GM19395 (cell line): ENCODE measurements around the gene NRCAM.

ENCODE experiments used
- ATAC-seq: cut with Tn5 transposase; IDR thresholded peaks from one replicate; pipeline ENCODE4 v1.9.1; 2021; ENCODE audit warnings: mild to moderate bottlenecking, moderate library complexity; ENCODE audit not compliant: unreplicated experiment

The NRCAM gene

DNA sequence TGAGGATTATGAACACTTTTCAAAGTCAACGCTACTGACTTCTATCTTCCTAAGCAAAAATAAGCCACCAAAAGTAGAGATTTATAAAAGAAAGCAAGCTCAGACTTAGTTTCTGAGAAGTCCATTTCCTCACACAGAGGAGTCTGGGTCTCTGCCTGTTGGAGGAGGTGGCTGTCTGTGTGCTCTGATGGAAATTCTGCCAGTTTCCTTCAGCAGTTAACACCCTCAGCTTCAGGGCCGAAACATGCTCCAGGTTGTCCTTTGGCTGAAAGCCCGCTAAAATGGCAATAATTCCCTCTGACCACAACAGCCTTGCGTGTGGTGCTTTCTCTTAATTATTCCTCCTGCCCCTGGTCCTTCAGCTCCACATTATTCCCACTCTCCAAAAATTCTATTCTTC lies 198.3 kb downstream of the NRCAM start:
- ATAC-seq: no peak

DNA sequence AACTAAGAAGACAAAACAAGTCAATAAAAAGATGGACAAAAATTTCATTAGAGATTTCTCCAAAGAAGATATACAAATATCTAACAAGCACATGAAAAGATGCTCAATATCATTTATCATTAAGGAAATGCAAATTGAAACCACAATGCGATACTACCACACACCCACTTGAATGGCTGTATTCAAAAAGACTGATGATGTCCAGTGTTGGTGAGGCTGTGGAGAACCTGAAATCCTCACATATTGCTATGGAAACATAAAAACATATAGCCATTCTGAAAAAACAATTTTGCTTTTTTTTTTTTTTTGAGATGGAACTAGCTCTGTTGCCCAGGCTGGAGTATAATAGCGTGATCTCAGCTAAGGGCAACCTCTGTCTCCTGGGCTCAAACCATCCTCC lies 202.0 kb downstream of the NRCAM start:
- ATAC-seq: no peak

DNA sequence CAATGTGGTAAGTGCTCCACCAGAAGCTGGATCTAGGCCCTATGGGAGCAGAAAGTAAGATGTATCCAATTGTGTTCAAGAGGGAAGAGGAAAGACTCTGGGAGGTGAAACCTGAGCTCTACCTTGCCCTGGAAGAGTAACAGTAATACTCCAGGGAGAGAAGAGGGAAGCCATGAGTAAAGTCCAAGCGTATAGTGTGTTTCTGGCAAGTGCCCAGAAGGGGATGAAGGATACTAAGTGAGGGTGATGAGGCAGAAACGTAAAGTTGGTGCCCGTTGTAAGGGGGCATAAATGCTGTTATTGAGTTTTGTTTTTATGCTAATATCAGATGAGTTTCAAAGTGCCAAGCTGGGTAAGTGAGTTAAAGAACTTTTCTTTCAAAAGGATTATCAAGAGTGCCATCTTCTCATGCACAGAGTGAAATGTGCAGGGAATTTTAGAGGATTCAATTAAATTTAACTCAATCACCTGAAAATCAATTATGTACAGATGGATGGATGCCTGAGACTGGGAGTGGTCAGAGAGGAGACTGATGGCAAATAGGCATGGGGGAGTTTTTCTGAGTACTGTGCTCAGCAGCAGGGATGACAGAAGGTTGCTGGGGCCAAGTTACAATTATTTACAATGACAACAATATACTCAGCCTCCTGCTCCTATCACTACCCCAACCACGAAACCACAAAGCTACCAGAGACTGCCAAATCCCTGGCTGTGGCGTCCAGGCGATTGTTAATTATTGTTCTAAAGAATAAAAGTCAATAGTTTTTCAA lies 202.8 kb downstream of the NRCAM start:
- no peak for ATAC-seq

DNA sequence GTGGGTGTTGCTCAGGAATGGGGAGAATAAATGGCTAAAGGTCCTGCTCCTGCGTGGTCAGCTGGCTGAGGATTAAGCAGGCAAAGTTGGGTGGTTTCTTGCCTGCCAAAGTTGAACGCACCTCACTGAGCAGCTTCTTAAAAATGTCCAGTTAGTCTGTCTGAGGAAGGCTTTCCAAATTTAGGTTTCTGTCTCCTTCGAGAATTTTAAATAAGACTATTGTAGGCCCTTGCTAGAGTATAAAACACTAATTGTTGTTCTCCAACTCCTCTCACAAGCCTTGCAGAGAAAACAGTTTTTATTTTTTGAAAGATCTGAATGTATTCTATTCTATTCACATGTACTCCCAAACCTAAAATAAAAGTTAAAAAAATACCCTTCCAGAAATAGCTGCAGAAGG lies 204.1 kb downstream of the NRCAM start:
- ATAC-seq: no peak

DNA sequence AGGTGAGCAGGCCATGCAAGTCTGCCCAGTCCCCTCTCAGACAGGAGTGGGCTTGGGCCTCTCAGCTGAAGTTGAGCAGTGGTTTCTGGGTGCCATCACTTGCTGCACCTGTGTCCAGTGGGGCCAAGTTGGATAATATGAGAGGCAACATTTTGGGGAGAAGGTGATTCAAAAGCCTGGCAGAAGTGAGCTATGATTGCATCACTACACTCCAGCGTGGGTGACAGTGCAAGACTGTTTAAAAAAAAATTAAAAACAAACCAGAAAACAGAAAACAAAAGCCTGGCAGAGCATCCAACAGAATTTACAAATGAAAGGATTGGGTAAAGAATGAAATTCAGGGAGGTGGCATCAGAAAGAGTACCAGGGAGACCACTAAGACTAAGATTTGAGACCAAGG lies 204.5 kb downstream of the NRCAM start:
- ATAC-seq: no peak

DNA sequence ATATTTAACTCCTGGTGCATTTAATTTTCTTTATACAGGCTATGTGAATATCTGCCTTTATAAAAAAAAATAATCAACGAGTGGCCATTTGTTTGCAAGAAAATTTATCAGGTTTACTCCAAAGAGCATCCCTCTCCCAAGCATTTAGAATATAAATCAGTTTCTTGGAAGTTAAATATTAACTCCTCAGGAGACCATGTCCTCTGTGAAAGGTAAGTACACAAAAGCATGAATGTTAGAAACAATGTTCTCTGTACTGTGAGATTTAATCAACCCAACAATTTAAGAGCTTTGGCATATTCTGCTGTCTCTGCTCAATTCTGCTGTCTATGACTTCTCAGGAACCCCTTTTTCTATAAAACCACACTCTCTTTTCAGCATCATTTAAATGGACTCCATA lies 206.8 kb downstream of the NRCAM start:
- no peak for ATAC-seq

DNA sequence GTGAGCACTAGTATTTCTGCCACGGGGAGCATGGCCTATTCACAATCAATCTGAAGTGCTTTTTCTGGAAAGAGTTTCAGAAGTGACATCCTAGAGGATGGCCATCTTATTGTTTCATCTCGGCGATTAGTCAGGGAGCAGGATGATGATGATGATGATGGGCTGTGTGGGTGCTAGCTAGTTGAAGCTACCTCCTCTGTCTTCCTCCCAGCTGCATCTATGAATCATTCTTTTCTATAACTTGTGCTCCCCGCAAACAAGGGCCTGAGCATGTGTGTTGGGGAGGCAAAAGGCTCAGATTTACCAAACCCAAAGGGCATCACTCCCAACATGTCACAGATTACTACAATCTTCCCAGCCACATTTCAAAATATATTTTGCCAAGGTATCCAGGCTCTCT lies 207.4 kb downstream of the NRCAM start:
- no peak for ATAC-seq

DNA sequence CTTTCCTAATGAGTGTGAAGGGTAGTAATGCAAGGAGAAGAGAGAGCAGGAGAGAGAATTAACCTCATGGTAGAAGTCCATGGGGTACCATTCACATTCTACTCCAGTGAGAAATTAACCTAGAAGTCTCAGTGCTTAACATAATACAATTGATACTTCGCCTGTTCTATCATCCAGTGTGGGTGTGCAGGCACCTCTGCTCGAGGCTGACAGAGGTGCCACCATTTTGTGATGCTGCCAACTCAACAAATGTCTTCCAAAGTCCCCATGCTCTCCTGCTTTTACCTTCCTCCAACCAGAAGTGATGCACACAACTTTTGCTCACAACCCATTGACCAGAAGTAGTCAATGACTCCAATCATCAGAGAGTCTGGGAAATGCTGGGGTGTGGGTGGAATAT lies 207.8 kb downstream of the NRCAM start:
- no peak for ATAC-seq

DNA sequence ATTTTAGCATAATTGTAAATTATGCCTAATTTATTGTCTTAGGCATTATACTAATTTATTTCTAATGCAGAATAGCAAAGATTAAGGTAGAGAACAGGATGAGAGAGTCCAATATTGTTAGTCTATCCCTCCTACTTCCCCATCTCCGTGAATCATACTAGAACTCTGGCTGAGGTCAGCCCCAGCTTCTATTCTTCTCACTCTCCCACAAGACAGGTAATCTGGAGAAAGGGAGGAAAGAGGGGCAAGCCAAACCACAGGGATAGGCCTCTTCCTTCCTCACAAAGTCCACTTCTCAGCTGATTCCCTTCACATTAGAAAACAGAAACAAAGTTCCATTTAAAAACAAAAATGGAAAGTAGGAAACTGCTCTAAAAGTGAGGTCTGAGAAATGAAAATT lies 208.6 kb downstream of the NRCAM start:
- no peak for ATAC-seq

DNA sequence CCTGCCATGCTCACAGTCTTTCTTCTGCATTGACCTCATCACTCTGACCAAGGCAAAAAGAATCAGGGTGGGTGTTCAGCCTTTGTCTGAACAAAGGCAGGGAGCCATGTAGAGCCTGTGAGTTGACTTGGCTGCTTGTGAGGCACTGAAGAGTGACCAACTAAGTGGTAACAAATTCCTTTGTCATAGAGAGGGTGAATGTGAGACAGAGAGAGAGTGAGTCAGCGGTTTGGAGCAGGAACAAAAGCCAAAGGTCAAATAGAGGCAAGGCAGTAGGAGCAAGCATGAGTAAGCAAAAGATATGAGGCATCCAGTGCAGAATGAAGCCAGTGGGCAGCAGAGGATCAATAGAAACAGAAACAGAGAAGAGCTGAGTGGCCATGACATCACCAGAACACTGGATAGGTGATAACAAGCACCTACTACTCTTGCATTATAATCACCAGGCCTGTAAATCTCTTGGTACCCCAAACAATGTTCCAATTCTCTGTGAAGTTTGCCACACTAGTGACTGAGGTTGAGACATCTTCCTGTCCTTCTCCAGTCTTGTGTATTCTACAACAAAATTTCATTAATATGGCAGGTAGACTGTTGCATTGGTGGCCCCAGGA lies 209.9 kb downstream of the NRCAM start:
- ATAC-seq: peak; percentile 75

DNA sequence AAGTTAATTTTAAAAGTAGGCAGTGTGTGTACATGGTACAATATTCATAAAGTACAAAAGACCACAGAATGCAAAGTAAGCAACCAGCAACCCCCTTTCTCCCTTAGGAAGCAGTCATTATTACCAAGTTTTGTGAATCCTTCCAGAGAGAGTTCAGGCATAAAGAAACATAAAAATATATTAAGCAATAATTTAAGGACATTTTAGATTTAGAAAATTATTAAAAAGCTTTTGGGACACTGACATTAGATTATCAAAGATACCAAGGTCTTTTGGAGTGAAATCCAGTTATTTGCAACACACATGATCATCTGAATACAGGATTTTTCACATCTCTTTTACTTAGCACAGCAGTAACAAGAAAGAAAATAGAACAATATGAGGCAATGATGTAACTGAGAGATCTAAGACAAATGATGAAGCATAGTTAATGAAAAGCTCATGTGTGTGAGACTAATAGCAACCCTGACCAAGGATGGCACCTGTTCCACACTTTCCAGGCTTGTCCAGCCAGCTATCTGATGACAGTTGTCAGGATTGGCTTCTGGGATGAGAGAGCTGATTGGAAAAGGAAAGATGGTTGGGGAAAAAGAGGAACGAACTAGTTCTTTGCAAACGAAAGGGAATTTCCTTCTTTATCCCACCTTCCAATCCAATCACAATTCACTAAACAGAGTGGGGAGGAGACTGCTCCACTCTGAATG lies 210.6 kb downstream of the NRCAM start:
- ATAC-seq: no peak

DNA sequence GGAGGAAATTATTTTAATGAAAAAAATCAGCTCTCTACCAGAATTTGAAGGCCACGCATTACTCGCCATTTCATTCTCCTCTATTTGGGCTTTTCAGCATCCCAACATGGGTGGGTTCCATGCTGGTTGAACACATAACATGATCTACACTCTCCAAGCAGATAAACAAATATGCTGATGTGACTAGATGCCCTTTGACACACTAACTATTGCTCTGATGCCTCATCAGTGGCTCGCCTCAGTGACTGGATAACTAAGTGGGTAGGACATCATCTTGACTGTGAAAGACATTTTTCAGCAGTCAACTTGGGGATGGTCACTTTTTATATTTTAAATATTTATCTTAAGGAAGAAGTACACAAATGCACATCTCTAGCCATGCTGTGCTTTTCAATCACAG lies 212.1 kb downstream of the NRCAM start:
- ATAC-seq: no peak

DNA sequence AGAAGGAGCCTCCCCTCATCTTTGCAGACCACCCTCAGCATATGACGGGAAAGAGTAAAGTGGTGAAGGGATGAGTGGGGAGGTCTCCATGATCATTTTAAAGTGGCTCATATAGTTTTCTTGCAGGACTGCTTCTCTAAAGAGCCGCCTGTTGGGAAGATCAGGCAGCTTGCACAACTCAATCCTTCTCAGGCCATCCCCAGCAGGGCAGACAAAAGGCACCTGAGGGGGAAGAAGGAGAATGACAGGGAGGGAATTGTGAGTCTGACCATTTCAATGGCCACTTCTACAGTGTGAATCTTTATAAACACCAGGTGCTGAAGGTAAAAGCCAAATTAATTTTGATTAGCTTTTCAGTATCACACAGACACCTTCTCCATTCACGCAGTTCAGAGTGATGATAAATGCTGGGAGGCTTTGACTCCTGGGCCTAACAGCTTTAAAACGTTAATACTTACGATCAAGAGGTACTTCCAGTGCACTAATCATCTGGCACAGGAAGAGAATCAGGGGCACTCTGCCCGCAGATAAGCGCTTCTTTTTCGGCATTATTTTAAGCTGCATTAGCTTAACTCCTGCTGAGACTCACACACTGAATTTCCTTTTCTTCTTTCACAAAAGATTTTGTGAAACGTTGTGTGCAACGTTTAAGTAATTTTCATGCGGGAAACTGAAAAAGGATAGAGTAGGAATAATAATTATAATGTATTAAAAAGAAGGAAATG lies 216.6 kb downstream of the NRCAM start:
- no peak for ATAC-seq

DNA sequence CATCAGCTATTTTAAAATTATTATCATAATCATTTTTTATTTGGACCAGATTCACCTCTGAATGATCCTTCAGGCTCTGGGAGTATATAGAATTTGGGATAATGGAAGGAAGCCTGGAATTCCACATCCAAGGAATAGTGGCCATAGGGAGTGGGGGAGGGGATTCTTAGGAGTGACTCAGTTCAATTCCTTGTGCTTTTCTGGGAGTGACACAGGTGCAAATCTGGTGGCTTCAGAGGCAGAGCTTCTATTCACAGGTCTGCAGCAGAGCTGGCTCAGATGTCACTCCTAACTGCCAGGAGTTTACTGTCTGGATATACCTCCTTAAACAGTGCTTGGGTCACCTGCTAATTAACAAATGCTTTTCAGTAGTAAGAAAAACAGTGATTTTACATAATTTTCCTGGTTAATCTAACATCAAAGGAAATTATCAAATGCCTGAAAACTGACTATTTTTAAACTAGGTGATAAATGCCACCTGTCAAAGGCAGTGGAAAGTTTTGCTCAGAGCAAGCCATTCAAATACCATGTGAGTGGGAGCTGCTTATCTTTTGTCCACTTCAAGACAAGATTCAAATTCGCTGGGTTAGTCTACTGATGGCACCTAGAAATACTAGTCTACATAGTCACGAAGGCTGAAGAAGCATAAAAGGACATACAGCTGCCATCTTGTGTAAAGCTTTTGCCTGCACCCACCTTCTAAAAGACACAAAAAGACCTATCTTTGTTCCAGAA lies 219.4 kb downstream of the NRCAM start:
- no peak for ATAC-seq

DNA sequence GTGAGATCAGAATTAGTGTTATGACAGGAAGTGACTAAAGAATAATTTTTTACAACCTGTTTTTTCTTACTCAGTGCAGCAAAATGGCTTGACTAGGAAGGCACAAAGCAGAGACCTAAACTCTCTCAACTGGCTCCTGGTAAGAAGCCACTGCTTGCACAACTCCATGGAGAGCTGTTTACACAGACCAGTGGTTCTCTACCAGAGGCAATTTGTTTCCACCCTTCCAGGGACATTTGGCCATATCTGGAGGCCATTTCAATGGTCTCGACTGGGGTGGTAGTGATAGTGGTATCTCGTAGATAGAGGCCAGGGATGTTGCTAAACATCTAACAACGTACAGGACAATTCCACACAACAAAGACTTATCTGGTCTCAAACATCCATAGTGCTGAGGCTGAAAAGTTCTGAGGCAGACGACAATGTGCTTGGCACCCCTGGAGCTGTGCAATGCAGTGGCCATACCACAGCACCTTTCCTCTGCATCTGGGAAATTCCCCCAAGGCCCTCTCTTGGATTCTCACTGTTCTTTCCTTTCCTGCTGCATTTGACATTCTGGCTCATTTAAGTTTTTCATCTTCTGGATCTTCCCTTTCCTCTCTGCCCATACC lies 220.7 kb downstream of the NRCAM start:
- ATAC-seq: no peak

DNA sequence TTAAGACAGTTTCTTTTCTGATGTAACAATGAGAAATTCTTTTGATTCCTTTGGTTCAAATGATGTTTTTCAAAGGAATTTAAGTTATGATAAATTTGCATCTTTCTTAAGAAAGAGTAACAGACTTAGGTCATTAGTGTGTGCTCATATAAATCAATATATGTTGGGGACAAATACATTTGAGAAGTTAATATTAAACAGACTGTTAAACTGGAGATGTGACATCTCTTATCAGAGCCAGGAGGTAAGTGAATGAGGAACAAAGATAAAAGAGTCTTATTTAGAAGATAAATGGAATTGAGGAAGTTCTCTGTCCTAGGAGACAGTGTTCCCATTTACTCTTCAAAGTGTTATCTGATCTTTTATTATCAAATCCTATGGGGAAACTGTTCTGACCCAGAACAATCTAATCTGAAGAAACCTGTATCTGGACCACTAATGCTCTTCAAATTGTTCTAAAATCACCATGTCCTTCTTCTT lies 221.2 kb downstream of the NRCAM start:
- no peak for ATAC-seq

DNA sequence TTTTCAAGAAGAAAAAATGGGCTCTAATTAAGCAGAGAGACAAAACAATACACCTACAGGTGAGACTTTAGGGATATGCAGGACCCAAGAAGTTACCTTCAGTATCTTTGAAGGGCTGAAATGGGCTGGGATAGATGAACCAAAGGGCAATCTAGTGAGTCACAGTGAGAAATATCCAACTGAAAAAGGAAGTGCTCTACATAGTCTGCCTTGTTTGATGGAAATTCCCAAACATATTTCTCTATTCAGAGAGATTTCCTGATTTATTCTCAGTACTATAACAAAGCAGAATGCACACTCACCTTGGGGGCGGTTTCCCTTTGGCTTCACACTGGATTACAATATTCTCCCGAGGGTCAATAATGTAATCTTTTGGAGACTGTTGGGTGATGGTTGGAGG lies 222.0 kb downstream of the NRCAM start:
- ATAC-seq: no peak

DNA sequence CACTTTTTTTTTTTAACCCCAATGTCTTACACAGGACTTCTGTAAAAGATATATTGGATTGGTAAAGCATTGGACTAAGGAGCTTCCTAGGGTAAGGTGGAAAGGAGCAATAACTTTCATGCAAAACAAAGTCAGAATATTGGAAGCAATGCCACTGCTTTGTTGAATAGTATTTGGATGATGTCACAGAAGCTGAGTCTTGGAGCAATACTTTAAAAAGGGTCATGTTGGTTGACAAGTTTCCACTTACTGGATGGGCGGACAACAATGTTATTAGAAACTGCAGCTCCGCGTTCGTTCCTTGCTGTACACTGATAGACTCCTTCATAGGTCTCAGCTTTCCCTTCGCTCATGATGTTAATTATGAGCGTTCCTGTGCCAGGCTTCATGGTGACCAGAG lies 224.2 kb downstream of the NRCAM start:
- no peak for ATAC-seq

DNA sequence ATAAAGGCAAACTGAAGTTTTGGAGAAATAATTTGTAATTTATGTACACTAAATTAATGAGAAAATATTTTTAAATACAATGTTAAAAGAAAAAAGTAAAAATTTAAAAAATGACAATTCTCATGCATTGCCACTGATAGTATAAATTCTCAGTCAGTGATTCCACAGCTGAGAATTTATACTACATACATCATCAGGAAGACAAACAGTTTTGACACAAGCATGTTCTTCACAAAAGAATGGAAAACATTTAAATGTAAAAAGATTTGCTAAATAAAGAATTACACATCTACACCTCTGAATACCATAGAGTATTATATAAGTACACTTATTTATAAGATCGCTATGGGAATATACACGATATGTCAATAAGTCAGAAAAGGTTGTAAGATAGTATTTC lies 225.0 kb downstream of the NRCAM start:
- ATAC-seq: no peak

DNA sequence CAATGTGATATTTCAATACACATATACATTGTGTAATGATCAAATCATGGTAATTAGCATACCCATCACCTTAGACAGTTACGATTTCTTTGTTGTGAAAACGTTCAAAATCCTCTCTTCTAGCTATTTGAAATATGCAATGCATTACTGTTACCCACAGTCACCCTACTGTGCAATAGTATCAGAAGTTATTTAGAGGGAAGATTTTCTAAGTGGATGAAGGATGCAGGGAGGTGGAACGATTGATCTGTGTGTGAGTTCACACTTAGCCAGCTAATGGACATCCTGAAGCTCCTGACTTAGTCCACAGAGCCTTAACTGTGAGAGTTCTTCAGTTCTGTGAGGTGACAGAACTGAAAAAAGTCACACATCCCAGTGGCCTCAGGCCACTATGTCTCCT lies 228.9 kb downstream of the NRCAM start:
- ATAC-seq: no peak
